ENCODE data around the gene PTK7. TPM values are rescaled to one million over a fixed set of nuclear protein-coding genes. Genes with fewer than 3 reads are reported as not detected.

The PTK7 gene
- total and polyA plus RNA-seq, 2 donors (not counting 1 experiment from before 2014, with no cell fraction given): not detected

DNA sequence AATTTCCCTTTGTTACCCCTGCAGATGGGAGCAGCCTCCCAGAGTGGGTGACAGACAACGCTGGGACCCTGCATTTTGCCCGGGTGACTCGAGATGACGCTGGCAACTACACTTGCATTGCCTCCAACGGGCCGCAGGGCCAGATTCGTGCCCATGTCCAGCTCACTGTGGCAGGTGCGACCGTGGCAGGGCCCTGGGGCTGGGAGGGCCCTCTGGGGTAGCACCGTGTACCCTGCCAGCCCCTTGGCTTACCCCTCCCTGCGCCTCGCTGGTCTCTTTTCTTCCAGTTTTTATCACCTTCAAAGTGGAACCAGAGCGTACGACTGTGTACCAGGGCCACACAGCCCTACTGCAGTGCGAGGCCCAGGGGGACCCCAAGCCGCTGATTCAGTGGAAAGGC lies 65.5 kb downstream of the PTK7 start:
- WGBS (ENCODE audit: insufficient coverage): 97% methylated on average over 16 of the region's 16 CpGs
- H3K4me1 Mint-ChIP-seq: peaks cover 8% of the 10 kb centered on the region
- H3K4me1 ChIP-seq (ENCODE audit: control insufficient read depth in 2 of 2, insufficient read depth in 2 of 2, low read length in 2 of 2): peaks cover 7 to 8% of the 10 kb centered on the region in 2 donors
- H3K27ac Mint-ChIP-seq: no peak overlapping the region
- no peak for ATAC-seq (ENCODE audit: low read depth)
- H2AFZ ChIP-seq (ENCODE audit: insufficient read depth, low read depth, low read length, poor library complexity, severe bottlenecking): no peak overlapping the region
- no peak for TF ChIP-seq EZH2 (IDR thresholded peaks at IDR 0.05; ENCODE audit: borderline replicate concordance, insufficient read depth, low read depth, low read length, poor library complexity, severe bottlenecking)
- TF ChIP-seq, protein P1, sequence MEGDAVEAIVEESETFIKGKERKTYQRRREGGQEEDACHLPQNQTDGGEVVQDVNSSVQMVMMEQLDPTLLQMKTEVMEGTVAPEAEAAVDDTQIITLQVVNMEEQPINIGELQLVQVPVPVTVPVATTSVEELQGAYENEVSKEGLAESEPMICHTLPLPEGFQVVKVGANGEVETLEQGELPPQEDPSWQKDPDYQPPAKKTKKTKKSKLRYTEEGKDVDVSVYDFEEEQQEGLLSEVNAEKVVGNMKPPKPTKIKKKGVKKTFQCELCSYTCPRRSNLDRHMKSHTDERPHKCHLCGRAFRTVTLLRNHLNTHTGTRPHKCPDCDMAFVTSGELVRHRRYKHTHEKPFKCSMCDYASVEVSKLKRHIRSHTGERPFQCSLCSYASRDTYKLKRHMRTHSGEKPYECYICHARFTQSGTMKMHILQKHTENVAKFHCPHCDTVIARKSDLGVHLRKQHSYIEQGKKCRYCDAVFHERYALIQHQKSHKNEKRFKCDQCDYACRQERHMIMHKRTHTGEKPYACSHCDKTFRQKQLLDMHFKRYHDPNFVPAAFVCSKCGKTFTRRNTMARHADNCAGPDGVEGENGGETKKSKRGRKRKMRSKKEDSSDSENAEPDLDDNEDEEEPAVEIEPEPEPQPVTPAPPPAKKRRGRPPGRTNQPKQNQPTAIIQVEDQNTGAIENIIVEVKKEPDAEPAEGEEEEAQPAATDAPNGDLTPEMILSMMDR (IDR thresholded peaks at IDR 0.05): no peak
- no peaks in the 10 kb centered on the region for H3K9me3 Mint-ChIP-seq (ENCODE audit: insufficient read depth)
- H3K27me3 Mint-ChIP-seq: no peaks in the 10 kb centered on the region
- no peaks in the 10 kb centered on the region for H3K27me3 ChIP-seq (replicated peaks in 1 of 4; ENCODE audit: control extremely low read depth in 1 of 4, control insufficient read depth in 3 of 4, insufficient read depth in 4 of 4, low read length in 3 of 4)
- DNase-seq: no peak
- no peak overlapping the region for H3K9ac ChIP-seq (ENCODE audit: low read length)
- H3K4me2 ChIP-seq (replicated peaks; ENCODE audit: low read depth, low read length, poor library complexity, severe bottlenecking): no peak overlapping the region
- H3K36me3 ChIP-seq (replicated peaks in 1 of 2; ENCODE audit: control extremely low read depth in 1 of 2, control insufficient read depth in 1 of 2, extremely low read depth in 1 of 2, insufficient read depth in 2 of 2, low read length in 1 of 2): no peaks in the 10 kb centered on the region
- H3K4me3 Mint-ChIP-seq: no peak overlapping the region
- H3K27ac ChIP-seq (ENCODE audit: low read length in 2 of 2): no peak overlapping the region
- no peaks in the 10 kb centered on the region for H3K79me2 ChIP-seq (ENCODE audit: control insufficient read depth, insufficient read depth, low read length)
- no peaks in the 10 kb centered on the region for H3K9me3 ChIP-seq (ENCODE audit: control extremely low read depth in 1 of 3, control insufficient read depth in 2 of 3, insufficient read depth in 1 of 3, low read length in 2 of 3)
- H3K4me3 ChIP-seq (ENCODE audit: control extremely low read depth in 1 of 5, extremely low read depth in 1 of 5, insufficient read depth in 1 of 5, low read depth in 2 of 5, low read length in 4 of 5): no peak overlapping the region
- POLR2A ChIA-PET: no interaction called here
- no peaks in the 10 kb centered on the region for H4K20me1 ChIP-seq (ENCODE audit: control insufficient read depth, insufficient read depth, low read length, poor library complexity, severe bottlenecking)
- CTCF ChIA-PET: interaction anchor here (3.0 to 4.3 kb wide), 2 partner anchors 132 to 241 kb away, joined by 19 to 50 read pairs; no protein-coding TSS in a partner anchor
- intact Hi-C loops (cut with micrococcal nuclease): loop anchor here (5.0 kb wide), 1 partner anchor 134 kb away; no protein-coding TSS in a partner anchor

DNA sequence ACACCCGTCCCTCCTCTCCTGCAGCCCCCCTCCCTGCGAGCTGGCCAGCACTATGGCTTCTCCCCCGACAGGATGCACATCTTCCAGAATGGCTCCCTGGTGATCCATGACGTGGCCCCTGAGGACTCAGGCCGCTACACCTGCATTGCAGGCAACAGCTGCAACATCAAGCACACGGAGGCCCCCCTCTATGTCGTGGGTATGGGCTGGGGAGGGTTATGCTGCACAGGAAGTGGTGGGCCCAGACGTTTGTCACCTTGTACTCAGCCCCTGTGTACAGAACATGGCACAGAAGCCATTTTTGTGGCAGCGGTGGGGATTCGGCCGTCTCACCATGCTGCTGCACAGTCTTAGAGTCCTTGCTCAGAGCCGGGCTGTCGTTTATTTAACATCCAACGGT lies 66.0 kb downstream of the PTK7 start:
- Histone ChIP-seq H2AFZ (ENCODE audit: insufficient read depth, low read depth, low read length, poor library complexity, severe bottlenecking) (no peak overlapping the region), H3K36me3 (replicated peaks in 1 of 2; ENCODE audit: control extremely low read depth in 1 of 2, control insufficient read depth in 1 of 2, extremely low read depth in 1 of 2, insufficient read depth in 2 of 2, low read length in 1 of 2) (no peaks in the 10 kb centered on the region), H3K4me2 (replicated peaks; ENCODE audit: low read depth, low read length, poor library complexity, severe bottlenecking) (no peak overlapping the region), H4K20me1 (ENCODE audit: control insufficient read depth, insufficient read depth, low read length, poor library complexity, severe bottlenecking) (no peaks in the 10 kb centered on the region), H3K27me3 (replicated peaks in 1 of 4; ENCODE audit: control extremely low read depth in 1 of 4, control insufficient read depth in 3 of 4, insufficient read depth in 4 of 4, low read length in 3 of 4) (peaks cover 0 to 2% (median 0%) of the 10 kb centered on the region in 4 experiments), H3K9ac (ENCODE audit: low read length) (no peak overlapping the region), H3K79me2 (ENCODE audit: control insufficient read depth, insufficient read depth, low read length) (no peaks in the 10 kb centered on the region), H3K4me3 (ENCODE audit: control extremely low read depth in 1 of 5, extremely low read depth in 1 of 5, insufficient read depth in 1 of 5, low read depth in 2 of 5, low read length in 4 of 5) (no peak overlapping the region), H3K4me1 (ENCODE audit: control insufficient read depth in 2 of 2, insufficient read depth in 2 of 2, low read length in 2 of 2) (peaks cover 7 to 8% of the 10 kb centered on the region in 2 donors), H3K27ac (ENCODE audit: low read length in 2 of 2) (no peak overlapping the region), H3K9me3 (ENCODE audit: control extremely low read depth in 1 of 3, control insufficient read depth in 2 of 3, insufficient read depth in 1 of 3, low read length in 2 of 3) (no peaks in the 10 kb centered on the region)
- ChIA-PET POLR2A (no interaction called here), CTCF (interaction anchor here (0.6 to 4.3 kb wide), 4 partner anchors 132 to 242 kb away, joined by 3 to 50 read pairs (median 15); no protein-coding TSS in a partner anchor)
- Mint-ChIP-seq H3K9me3 (ENCODE audit: insufficient read depth) (no peaks in the 10 kb centered on the region), H3K27ac (no peak overlapping the region), H3K4me1 (peaks cover 8% of the 10 kb centered on the region), H3K27me3 (no peaks in the 10 kb centered on the region), H3K4me3 (no peak overlapping the region)
- WGBS (ENCODE audit: insufficient coverage): 50% methylated on average over 14 of the region's 14 CpGs
- ATAC-seq (ENCODE audit: low read depth) (no peak), DNase-seq (no peak)
- TF ChIP-seq, protein P1 (IDR thresholded peaks at IDR 0.05): no peak
- TF ChIP-seq EZH2 (IDR thresholded peaks at IDR 0.05; ENCODE audit: borderline replicate concordance, insufficient read depth, low read depth, low read length, poor library complexity, severe bottlenecking): no peak
- intact Hi-C loops (cut with micrococcal nuclease): loop anchor here (5.0 kb wide), 1 partner anchor 135 kb away; no protein-coding TSS in a partner anchor
